NOMO-1 (cell line): ENCODE results near the gene LRRC3C.
"Not testable (repeated sequence)": the region's sequence is repeated elsewhere in the genome, so short reads cannot be mapped to it uniquely, and the experiment has no call there.

Source experiments
- DNase-seq, 2 experiments: peaks; one replicate each; lab custom pipeline; 2025; ENCODE audit not compliant: unreplicated experiment in 2 of 2; lab: John Stamatoyannopoulos, UW

The LRRC3C gene, protein sequence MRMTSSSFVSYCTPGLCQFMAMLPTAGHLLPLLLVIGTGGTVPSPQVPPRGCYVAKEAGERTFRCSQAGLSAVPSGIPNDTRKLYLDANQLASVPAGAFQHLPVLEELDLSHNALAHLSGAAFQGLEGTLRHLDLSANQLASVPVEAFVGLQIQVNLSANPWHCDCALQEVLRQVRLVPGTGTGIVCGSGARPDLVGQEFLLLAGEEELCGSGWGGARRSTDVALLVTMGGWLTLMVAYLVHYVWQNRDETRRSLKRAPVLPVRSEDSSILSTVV

GRCh38 chr17:39927101-39927928 lies at the start of gene LRRC3C, which contains the start of gene ORMDL3:
Gene LRRC3C (plus strand): TSS chr17:39927732. CDS start chr17:39941524, 13,792 bp downstream.
Gene ORMDL3 (minus strand): TSS chr17:39927601. CDS start chr17:39924203, 3,398 bp downstream.
- DNase-seq: peak; percentile 85 to 93

DNA sequence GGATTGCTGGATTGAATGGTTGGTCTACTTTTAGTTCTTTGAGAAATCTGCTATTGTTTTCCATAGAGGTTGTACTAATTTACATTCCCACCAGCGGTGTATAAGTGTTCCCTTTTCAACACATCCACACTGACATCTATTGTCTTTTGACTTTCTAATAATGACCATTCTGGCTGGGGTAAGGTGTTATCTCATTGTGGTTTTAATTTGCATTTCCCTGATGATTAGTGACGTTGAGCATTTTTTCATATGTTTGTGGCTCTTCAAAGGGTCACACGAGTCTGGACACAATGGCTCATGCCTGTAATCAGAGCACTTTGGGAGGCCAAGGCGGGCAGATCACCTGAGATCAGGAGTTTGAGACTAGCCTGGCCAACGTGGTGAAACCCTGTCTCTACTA lies 41.4 kb upstream of the LRRC3C start:
- DNase-seq: not testable (repeated sequence)

GRCh38 chr17:39887078-39887477 lies 40.5 kb upstream of the LRRC3C start:
- no peak for DNase-seq

- no peak for DNase-seq
Observed at GRCh38 chr17:39889200-39889599, 38.3 kb upstream of the LRRC3C start.

DNA sequence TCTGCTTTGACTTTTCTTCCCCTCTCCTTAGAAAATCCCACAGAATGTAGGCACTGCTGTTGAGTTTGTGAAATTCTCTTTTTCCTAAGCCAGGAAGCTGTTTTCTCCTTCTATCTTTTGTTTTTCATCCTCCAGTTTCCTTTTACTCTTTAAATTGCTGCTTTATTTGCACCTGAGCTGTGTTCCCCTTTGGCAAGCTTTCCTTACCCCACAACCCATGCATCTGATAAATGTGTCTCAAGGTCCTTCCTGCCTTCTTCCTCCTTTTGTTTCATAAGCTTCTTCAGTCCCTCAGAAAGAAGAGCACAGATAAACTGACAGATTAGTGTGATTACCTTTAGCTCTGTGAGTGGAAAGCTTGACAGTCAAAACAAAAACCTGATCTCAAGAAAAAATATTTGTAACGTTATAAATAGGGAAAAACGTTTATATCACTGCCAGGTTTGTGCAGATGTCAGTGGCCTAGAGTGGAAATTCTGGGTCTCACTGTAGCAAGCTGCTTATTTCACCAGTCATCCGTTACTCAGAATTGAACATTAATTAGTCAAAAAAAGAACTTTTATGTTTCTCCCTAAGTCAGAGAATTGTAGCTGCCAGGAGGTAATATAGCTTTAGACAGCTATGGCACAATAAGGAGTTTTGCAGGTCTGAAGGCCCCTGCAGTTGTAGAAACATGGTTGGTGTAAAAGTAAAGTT lies 32.7 kb upstream of the LRRC3C start:
- peak; percentile 6 to 33 for DNase-seq

DNA sequence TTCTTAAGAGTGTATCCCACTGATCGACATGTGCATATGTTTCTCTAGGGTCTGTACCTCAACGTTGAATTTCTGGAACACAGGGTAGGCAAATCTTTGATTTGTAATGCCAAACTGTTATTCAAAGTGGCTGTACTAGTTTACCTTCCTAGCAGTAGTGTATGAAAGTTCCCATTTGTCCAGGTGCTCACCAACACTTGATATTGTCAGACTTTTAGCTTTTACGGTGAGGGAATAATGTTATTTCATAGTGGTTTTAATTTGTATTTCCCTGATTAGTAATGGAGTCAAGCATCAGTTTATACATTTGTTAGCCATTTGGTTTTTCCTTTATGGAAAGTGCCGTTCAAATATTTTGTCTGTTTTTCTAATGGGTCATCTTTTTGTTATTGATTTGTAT lies 29.4 kb upstream of the LRRC3C start:
- no peak for DNase-seq

DNA sequence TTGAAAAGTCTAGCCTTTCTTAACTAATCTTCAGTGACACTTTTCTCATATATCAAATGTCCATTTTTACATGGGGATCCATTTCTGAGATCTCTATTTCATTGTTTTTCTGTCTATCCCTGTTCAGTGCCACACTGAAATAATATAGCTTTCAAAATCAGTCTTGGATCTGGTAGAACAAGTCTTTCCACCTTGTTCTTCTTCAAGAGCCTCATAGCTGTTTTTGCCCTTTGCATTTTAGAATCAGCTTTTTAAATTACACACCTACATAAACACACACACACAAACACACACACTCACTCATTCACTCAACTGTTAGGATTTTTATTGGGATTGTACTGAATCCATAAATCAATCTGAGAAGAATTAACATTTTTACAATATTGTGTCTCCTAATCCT lies 28.3 kb upstream of the LRRC3C start:
- DNase-seq: no peak

DNA sequence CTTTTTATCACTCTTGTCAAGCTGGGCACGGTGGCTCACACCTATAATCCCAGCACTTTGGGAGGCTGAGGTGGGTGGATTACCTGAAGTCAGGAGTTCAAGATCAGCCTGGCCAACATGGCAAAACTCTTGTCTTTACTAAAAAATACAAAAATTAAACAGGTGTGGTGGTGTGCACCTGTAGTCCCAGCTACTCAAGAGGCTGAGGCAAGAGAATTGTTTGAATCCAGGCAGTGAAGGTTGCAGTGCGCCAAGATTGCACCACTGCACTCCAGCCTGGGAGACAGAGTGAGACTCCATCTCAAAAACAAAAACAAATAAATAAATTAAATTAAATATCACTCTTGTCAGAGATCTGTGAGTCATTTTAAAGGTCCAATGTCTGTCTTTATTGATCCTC lies 25.5 kb upstream of the LRRC3C start:
- DNase-seq: not testable (repeated sequence)

DNA sequence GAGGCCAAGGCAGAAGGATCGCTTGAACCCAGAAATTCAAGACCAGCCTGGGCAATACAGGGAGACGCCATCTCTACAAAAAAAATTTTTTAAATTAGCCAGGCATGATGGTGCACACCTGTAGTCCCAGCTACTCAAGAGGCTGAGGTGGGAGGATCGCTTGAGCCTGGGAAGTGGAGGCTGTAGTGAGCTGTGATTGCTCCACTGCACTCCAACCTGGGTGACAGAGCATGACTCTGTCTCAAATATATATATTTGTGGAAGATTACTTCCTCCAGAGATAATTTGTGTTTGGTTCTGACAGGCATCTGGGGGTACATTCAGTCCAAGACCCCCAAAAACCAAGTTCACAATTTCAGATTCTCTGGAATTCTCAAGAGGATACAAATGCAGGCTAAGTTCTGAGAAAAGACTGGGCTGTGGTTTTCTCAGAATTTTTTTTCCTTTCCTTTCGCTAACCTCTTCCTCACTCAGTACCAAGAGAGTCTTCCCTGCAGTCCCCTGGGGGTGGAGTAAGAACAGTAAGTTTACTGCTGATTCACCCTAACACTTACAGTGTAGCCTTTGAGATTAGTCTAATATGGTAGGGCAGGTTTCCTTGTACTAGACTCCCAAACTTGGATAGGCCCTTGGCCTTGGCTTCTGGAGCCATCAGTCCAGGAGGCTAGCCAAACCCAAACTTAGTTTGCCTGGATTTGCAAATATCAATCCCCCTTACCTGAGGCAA lies 24.2 kb upstream of the LRRC3C start:
- DNase-seq: no peak

GRCh38 chr17:39904990-39905288 lies 22.6 kb upstream of the LRRC3C start:
- DNase-seq: no peak

GRCh38 chr17:39908789-39909352 lies 18.7 kb upstream of the LRRC3C start:
- no peak for DNase-seq

DNA sequence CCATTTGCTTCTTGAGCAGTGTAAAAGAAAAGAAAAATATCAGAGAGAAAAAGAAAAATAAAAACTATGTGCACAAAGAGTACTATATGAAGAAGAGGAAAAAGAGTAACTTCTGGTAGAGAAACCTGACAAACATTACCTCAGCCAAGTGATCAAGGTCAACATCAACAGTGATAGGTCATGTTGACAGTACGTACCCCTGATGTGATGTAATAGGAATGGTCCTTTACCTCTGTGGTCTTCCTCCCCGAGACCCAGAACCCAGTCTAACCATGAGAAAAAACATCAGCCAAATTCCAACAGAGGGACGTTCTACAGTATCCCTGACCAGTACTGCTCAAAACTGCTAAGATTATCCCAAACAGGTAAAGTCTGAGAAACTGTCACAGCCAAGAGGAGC lies 13.5 kb upstream of the LRRC3C start:
- DNase-seq: no peak

DNA sequence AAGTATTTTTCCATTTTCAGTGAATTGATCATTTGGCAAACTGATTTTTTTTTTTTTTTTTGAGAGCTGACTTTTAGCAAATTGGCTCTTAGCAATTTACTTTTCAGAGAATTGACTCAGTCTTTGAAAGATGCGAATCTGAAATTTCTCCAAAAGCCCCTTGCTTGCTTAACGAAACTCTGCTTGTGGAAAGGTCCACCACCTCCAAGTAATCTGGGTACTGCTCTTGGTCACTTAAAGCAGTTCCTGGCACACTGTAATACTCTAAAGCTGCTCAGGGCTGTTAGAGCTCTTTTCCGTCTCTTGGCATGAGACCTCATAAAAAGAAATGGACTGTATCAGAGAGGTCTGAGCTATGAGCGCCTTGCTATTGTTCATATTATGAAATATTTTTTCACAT lies 12.0 kb upstream of the LRRC3C start:
- DNase-seq: no peak

DNA sequence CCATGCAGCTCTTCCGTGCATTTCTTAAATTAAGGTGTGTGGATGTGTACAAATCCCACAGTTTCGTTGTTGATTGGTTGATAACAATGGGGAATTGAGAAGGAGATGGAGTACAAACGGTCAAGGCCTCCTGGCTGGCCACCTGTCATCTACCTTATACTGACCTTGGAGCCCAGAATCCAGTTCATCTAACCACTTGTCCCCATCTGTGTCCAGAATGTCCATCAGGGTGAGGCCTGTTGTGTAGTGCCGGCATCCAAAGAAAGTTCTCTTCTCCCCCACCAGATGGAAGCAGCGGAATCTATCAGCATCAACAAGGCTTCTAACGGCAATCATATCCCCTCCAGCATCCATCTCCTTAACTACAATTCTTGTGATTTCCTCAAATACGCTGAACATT lies 10.6 kb upstream of the LRRC3C start:
- no peak for DNase-seq

DNA sequence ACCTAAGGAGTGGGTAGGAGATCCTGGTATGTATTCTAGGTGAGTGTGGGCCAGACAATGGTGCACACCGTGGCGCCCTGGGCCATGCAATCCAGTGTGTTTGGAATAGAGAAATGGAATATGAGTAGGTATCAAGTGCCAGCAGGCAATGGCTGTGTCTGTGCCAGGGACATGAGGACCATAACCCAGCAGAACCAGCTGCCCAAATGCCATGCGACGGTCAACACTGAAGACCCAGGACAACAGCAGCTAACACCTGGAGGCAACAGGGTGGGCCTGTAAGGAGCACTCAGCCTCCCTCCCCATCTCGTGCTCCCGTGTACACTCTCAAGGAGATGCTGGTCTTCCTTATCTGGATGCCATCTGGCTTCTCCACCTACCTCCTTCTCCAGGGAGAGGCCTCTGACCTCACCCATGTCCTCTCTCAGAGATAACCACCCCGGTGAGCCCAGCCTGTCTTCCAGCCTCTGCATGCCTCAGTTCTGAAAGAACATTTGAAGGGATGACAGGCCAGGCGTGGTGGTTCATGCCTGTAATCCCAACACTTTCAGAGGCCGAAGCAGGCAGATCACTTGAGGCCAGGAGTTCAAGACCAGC lies 8.3 kb upstream of the LRRC3C start:
- no peak for DNase-seq

DNA sequence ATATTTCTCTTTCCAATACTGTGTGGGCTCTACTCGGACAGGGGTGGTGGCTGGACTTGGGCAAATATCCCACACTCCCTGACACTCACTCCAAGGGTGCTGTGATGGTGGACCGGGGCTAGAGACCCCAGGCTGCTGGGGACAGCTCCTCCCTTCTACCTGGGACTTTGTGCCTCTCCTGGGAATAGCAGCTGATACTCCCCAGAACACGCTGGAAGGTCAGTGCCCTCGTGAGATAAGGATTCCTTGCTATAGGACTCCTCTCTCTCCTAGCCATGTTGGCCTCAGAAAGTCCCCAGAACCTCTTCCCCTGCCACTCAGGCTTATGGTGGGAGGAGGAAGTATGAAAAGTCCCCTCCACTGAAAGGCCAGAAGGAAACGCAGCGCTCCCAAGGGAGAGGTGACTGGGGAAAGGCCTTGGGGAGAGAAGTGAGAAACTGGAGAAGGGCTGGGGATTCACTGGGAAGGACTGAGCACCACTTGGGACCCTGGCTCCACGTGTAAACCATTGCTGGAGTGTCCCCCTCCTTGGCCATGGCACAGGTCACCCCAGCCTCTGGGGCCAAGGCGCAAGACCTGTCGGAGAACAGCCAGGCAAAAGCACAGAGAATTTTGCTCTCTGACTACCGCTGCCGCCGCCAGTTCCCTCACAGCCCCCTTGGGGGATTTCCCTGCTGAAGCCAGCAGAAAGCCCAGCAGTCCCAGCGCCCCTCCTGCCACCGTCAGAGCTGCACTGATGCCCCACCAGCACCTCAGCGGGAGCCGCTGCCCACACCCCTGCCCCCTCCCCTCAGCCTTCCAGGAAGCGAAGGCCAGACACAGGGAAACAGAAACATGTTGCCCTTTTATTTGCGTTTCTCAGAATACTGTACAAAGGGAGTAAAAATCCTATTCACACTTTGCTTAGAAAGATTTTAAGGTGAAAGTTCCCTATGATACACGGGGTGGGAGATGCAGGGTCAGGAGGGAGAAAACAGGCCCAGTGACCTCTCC lies 7.0 kb upstream of the LRRC3C start:
- DNase-seq: no peak

- DNase-seq: no peak
Observed at GRCh38 chr17:39921323-39921722, 6.2 kb upstream of the LRRC3C start.

- DNase-seq: no peak
Observed at GRCh38 chr17:39922006-39922405, 5.5 kb upstream of the LRRC3C start.

- DNase-seq: no peak
Observed at GRCh38 chr17:39923230-39923629, 4.3 kb upstream of the LRRC3C start.
